SK-N-SH (cell line): Measurements from ENCODE around the gene ITGBL1. TPM values are rescaled to one million over a fixed set of nuclear protein-coding genes. Genes with fewer than 3 reads are reported as not detected.
A peak's percentile ranks its signal among the peaks of the same experiment; 100 is the strongest.

ENCODE experiments used
- CTCF ChIA-PET: fragments of 300-600, 350-600 bp; formaldehyde crosslinking; extraction: SDS; loops from one replicate; lab custom pipeline; 2021; lab: Yijun Ruan, JAX
- POLR2A ChIA-PET: fragments of 350-600 bp; sonication (Branson Sonifier 250); formaldehyde crosslinking; extraction: SDS; loops from one replicate; lab custom pipeline; 2020; ENCODE audit warnings: antibody characterized with exemption, inconsistent platforms; lab: Yijun Ruan, JAX
- DNase-seq: peaks from one replicate; pipeline ENCODE4 v3.0.0; 2012
- H2AFZ ChIP-seq: fragments of 200-600 bp; sonication (generic); 2 replicates; pipeline ENCODE4 v1.8.1; 2016; ENCODE audit warnings: antibody characterized with exemption, mild to moderate bottlenecking, low read depth
- H3F3A ChIP-seq: fragments of 200-600 bp; sonication (generic); replicated peaks from 2 replicates; pipeline ENCODE3; 2016; ENCODE audit warnings: antibody characterized with exemption, mild to moderate bottlenecking; ENCODE audit not compliant: insufficient read depth
- H3K27ac ChIP-seq, 2 experiments: fragments of 200-500 bp in 1 of 2; fragments of 200-600 bp in 1 of 2; sonication (Bioruptor generic) in 1 of 2; sonication (generic), shearing (Covaris generic) in 1 of 2; 2 replicates each; pipeline versions ENCODE4 v1.5.1 to v1.6.1; 2014 to 2016; ENCODE audit warnings: low read depth in 2 of 2, inconsistent platforms in 1 of 2, low read length in 1 of 2, mild to moderate bottlenecking in 1 of 2, mixed read lengths in 1 of 2
- H3K27me3 ChIP-seq: fragments of 200-600 bp; sonication (generic), shearing (Covaris generic); 2 replicates; pipeline ENCODE4 v1.6.1; 2016; ENCODE audit warnings: mixed run types; ENCODE audit not compliant: insufficient read depth
- H3K36me3 ChIP-seq, 2 experiments: fragments of 200-500 bp in 1 of 2; fragments of 200-600 bp in 1 of 2; sonication (Bioruptor generic) in 1 of 2; sonication (generic) in 1 of 2; replicated peaks in 1 of 2; 2 replicates each; pipeline versions ENCODE3 to v1.5.1; 2014 to 2016; ENCODE audit warnings: low read length in 1 of 2, mild to moderate bottlenecking in 1 of 2; ENCODE audit not compliant: insufficient read depth in 2 of 2, control insufficient read depth in 1 of 2
- H3K4me1 ChIP-seq, 2 experiments: fragments of 200-500 bp in 1 of 2; fragments of 200-600 bp in 1 of 2; sonication (Bioruptor generic) in 1 of 2; sonication (generic), shearing (Covaris generic) in 1 of 2; 2 replicates each; pipeline versions ENCODE4 v1.5.1 to v1.6.1; 2014 to 2016; ENCODE audit warnings: low read depth in 1 of 2, low read length in 1 of 2, mixed run types in 1 of 2; ENCODE audit not compliant: insufficient read depth in 2 of 2, control insufficient read depth in 1 of 2
- H3K4me2 ChIP-seq: fragments of 200-600 bp; sonication (generic), shearing (Covaris generic); 2 replicates; pipeline ENCODE4 v1.6.1; 2017; ENCODE audit warnings: mixed run types
- H3K4me3 ChIP-seq, 2 experiments: fragments of 200-500 bp in 1 of 2; fragments of 200-600 bp in 1 of 2; sonication (Bioruptor generic) in 1 of 2; sonication (generic), shearing (Covaris generic) in 1 of 2; 2 replicates each; pipeline versions ENCODE4 v1.5.1 to v1.8.1; 2014 to 2016; ENCODE audit warnings: low read depth in 2 of 2, inconsistent platforms in 1 of 2, low read length in 1 of 2, mild to moderate bottlenecking in 1 of 2, mixed read lengths in 1 of 2, moderate library complexity in 1 of 2
- H3K79me2 ChIP-seq: fragments of 200-600 bp; sonication (generic); 2 replicates; pipeline ENCODE4 v1.8.1; 2017; ENCODE audit warnings: mild to moderate bottlenecking; ENCODE audit not compliant: insufficient read depth
- H3K9ac ChIP-seq: fragments of 200-600 bp; sonication (generic); 2 replicates; pipeline ENCODE4 v1.6.1; 2017; ENCODE audit warnings: mixed run types
- H3K9me2 ChIP-seq: fragments of 200-600 bp; sonication (generic); 2 replicates; pipeline ENCODE4 v1.6.1; 2017; ENCODE audit warnings: mixed run types
- H3K9me3 ChIP-seq: fragments of 200-600 bp; sonication (generic); 2 replicates; pipeline ENCODE4 v1.6.1; 2017; ENCODE audit warnings: mixed run types, mild to moderate bottlenecking, moderate library complexity
- H4K20me1 ChIP-seq: fragments of 200-600 bp; sonication (generic); 2 replicates; pipeline ENCODE4 v1.6.1; 2017; ENCODE audit warnings: mild to moderate bottlenecking, mixed run types; ENCODE audit not compliant: insufficient read depth
- CHD2 ChIP-seq: fragments of 150-350 bp; IDR thresholded peaks from 2 replicates; pipeline ENCODE4 v1.6.1; 2018; ENCODE audit warnings: low read length; ENCODE audit not compliant: partially characterized antibody
- ELF1 ChIP-seq: IDR thresholded peaks from 2 replicates; pipeline ENCODE4 v1.4.0; 2012
- EP300 ChIP-seq, 2 experiments: IDR thresholded peaks; 2 replicates each; pipeline versions ENCODE4 v1.4.0 to v1.6.1; 2012; ENCODE audit warnings: borderline replicate concordance in 1 of 2, low read depth in 1 of 2, low read length in 1 of 2
- EZH2phosphoT487 ChIP-seq: fragments of 200-600 bp; sonication (generic); IDR thresholded peaks from 2 replicates; pipeline ENCODE4 v1.6.1; 2017; ENCODE audit warnings: low read depth, mixed run types, mild to moderate bottlenecking, antibody characterized with exemption, moderate library complexity, borderline replicate concordance
- FOSL2 ChIP-seq: IDR thresholded peaks from 2 replicates; pipeline ENCODE4 v1.4.0; 2012; ENCODE audit warnings: low read depth, mild to moderate bottlenecking, moderate library complexity, borderline replicate concordance
- FOXJ3 ChIP-seq: sonication (generic); formaldehyde crosslinking; IDR thresholded peaks from 2 replicates; pipeline ENCODE4 v1.5.1; 2020; ENCODE audit warnings: mild to moderate bottlenecking, missing genetic modification reagents
- FOXM1 ChIP-seq: IDR thresholded peaks from 2 replicates; pipeline ENCODE4 v1.4.0; 2012; ENCODE audit warnings: low read depth, mild to moderate bottlenecking
- GATA2 ChIP-seq: sonication (generic); formaldehyde crosslinking; IDR thresholded peaks from 2 replicates; pipeline ENCODE4 v1.5.0; 2020; ENCODE audit warnings: mild to moderate bottlenecking, missing genetic modification reagents
- MAX ChIP-seq: IDR thresholded peaks from 2 replicates; pipeline ENCODE4 v1.4.0; 2012; ENCODE audit warnings: low read depth
- MEF2A ChIP-seq: IDR thresholded peaks from 2 replicates; pipeline ENCODE4 v1.4.0; 2012; ENCODE audit warnings: low read depth, borderline replicate concordance
- MXI1 ChIP-seq: IDR thresholded peaks from 2 replicates; pipeline ENCODE4 v1.6.1; 2012; ENCODE audit warnings: mild to moderate bottlenecking, low read depth, low read length, improper control_type of control experiment
- NFIC ChIP-seq: IDR thresholded peaks from 2 replicates; pipeline ENCODE4 v1.4.0; 2012; ENCODE audit warnings: borderline replicate concordance
- NRF1 ChIP-seq: IDR thresholded peaks from 2 replicates; pipeline ENCODE4 v1.6.1; 2012; ENCODE audit warnings: low read depth, mild to moderate bottlenecking, low read length
- PBX3 ChIP-seq: IDR thresholded peaks from 2 replicates; pipeline ENCODE4; 2012
- POLR2AphosphoS5 ChIP-seq: IDR thresholded peaks from 2 replicates; pipeline ENCODE4 v1.6.1; 2012; ENCODE audit warnings: low read depth, low read length
- RAD21 ChIP-seq: IDR thresholded peaks from 2 replicates; pipeline ENCODE4 v1.6.1; 2012; ENCODE audit warnings: mild to moderate bottlenecking, low read length
- RCOR1 ChIP-seq: fragments of 150-350 bp; IDR thresholded peaks from 2 replicates; pipeline ENCODE4 v1.6.1; 2017; ENCODE audit warnings: antibody characterized with exemption, low read length
- REST ChIP-seq: IDR thresholded peaks from 2 replicates; pipeline ENCODE4 v1.6.1; 2012; ENCODE audit warnings: mild to moderate bottlenecking, low read depth, low read length, moderate library complexity
- RXRA ChIP-seq: IDR thresholded peaks from 2 replicates; pipeline ENCODE4 v1.4.0; 2012; ENCODE audit warnings: low read depth, mild to moderate bottlenecking, borderline replicate concordance
- SIN3A ChIP-seq: IDR thresholded peaks from 2 replicates; pipeline ENCODE4 v1.6.1; 2012; ENCODE audit warnings: low read depth, mild to moderate bottlenecking, low read length, moderate library complexity, borderline replicate concordance
- SMC3 ChIP-seq: IDR thresholded peaks from 2 replicates; pipeline ENCODE4 v1.6.1; 2012; ENCODE audit warnings: low read depth, low read length, improper control_type of control experiment
- TAF1 ChIP-seq: IDR thresholded peaks from 2 replicates; pipeline ENCODE4 v1.6.1; 2012; ENCODE audit warnings: low read depth, mild to moderate bottlenecking, low read length, moderate library complexity, borderline replicate concordance
- TCF12 ChIP-seq: IDR thresholded peaks from 2 replicates; pipeline ENCODE4 v1.4.0; 2012
- TEAD4 ChIP-seq: IDR thresholded peaks from 2 replicates; pipeline ENCODE4 v1.4.0; 2012; ENCODE audit warnings: mild to moderate bottlenecking, borderline replicate concordance; ENCODE audit not compliant: insufficient read depth
- USF2 ChIP-seq: fragments of 150-350 bp; IDR thresholded peaks from 2 replicates; pipeline ENCODE4 v1.6.1; 2017; ENCODE audit warnings: antibody characterized with exemption, low read length, low read depth, borderline replicate concordance
- YY1 ChIP-seq: IDR thresholded peaks from 2 replicates; pipeline ENCODE4 v1.4.0; 2012; ENCODE audit warnings: low read depth, mild to moderate bottlenecking
- ZBTB33 ChIP-seq: IDR thresholded peaks from 2 replicates; pipeline ENCODE4 v1.4.0; 2012; ENCODE audit warnings: low read depth, borderline replicate concordance
- WGBS: methylation state at CpG from one replicate; pipeline ENCODE4 v1.1.6; 2017; ENCODE audit warnings: low lambda C conversion rate; 5-methylcytosine and 5-hydroxymethylcytosine counted together
- polyA plus RNA-seq, 3 experiments: library from polyadenylated mRNA; depleted of rRNA; stranded (reverse); fragments of >200 nt; gene quantifications; 2 replicates each; pipeline ENCODE4 v1.2.3, GENCODE V29; 2012

ITGBL1 gene
- polyA plus RNA-seq, 1 of the 3 experiments (the other 2 are of a cell fraction), result 78.7 TPM

- ChIA-PET CTCF (interaction anchor here (0.8 to 1.5 kb wide), 2 partner anchors 14 to 236 kb away, joined by 3 read pairs; no protein-coding TSS in a partner anchor), POLR2A (no interaction called here)
- H3K9ac ChIP-seq, result 0 out of 2 replicates have a peak overlapping the region, but pooled peaks have one; percentile 14
- H3K4me1 ChIP-seq, result peaks cover 16 to 37% of the 10 kb centered on the region in 2 experiments; a peak in 3 of 4 replicates
- no peaks in the 10 kb centered on the region for H4K20me1 ChIP-seq
- H2AFZ ChIP-seq, result peak overlapping the region; percentile 12; the same call in 1 of the 2 replicates
- H3K27ac ChIP-seq, result peak overlapping the region in 1 of 2 experiments; percentile 79; a peak in 2 of 4 replicates
- no peak overlapping the region for H3K4me3 ChIP-seq
- peaks cover 83% of the 10 kb centered on the region for H3K79me2 ChIP-seq
- no peaks in the 10 kb centered on the region for H3K9me2 ChIP-seq
- H3K27me3 ChIP-seq, result no peaks in the 10 kb centered on the region
- no peak for DNase-seq
- peaks cover 45% of the 10 kb centered on the region for H3F3A ChIP-seq
- peak overlapping the region; percentile 9 for H3K4me2 ChIP-seq
- H3K9me3 ChIP-seq, result no peaks in the 10 kb centered on the region
- 36% methylated on average over 4 of the region's 4 CpGs for WGBS
- peaks cover 0 to 12% of the 10 kb centered on the region in 2 experiments for H3K36me3 ChIP-seq
- TF ChIP-seq NRF1 (no peak), CHD2 (no peak), REST (no peak), EP300 (IDR thresholded peaks at IDR 0.05; ENCODE audit: borderline replicate concordance in 1 of 2, low read depth in 1 of 2, low read length in 1 of 2) (peak in 1 of 2 experiments; percentile 71; a peak in 2 of 4 replicates), YY1 (no peak), MEF2A (no peak), USF2 (no peak), FOXM1 (no peak), EZH2phosphoT487 (no peak), TEAD4 (no peak), SMC3 (no peak), RCOR1 (no peak), MAX (peak; percentile 54; the same call in 1 of the 2 replicates), RXRA (no peak), ELF1 (no peak), FOSL2 (peak; percentile 83; the same call in 1 of the 2 replicates), TAF1 (no peak), FOXJ3 (no peak), GATA2 (no peak), MXI1 (no peak), SIN3A (no peak), ZBTB33 (no peak), PBX3 (peak; percentile 79), POLR2AphosphoS5 (peak; percentile 50; the same call in 1 of the 2 replicates), TCF12 (peak; percentile 89), NFIC (peak; percentile 42; the same call in 1 of the 2 replicates), RAD21 (no peak)
Observed at GRCh38 chr13:101520672-101521071, 68.2 kb downstream of the ITGBL1 start.
